Neuronal stem cell (in vitro differentiated cells): ENCODE results near the gene GINS1.
A peak's percentile ranks its signal among the peaks of the same experiment; 100 is the strongest.

Experiments used
- DNase-seq: peaks from one replicate; pipeline ENCODE4 v3.0.0-alpha.2; 2013; ENCODE audit warnings: low spot score
- H2AFZ ChIP-seq: one replicate; pipeline ENCODE4 v1.6.1; 2013; ENCODE audit warnings: mild to moderate bottlenecking, low read length, inconsistent platforms
- H2AK5ac ChIP-seq: 2 replicates; pipeline ENCODE4 v1.6.1; 2013; ENCODE audit warnings: low read depth, mild to moderate bottlenecking, inconsistent platforms, low read length, moderate library complexity, mixed read lengths
- H2BK120ac ChIP-seq: 2 replicates; pipeline ENCODE4 v1.6.1; 2013; ENCODE audit warnings: low read depth, mild to moderate bottlenecking, inconsistent platforms, low read length, moderate library complexity, mixed read lengths
- H2BK12ac ChIP-seq: one replicate; pipeline ENCODE4 v1.6.1; 2013; ENCODE audit warnings: low read length, inconsistent platforms
- H2BK15ac ChIP-seq: 2 replicates; pipeline ENCODE4 v1.6.1; 2013; ENCODE audit warnings: mild to moderate bottlenecking, low read length, inconsistent platforms, mixed read lengths
- H2BK5ac ChIP-seq: one replicate; pipeline ENCODE4 v1.6.1; 2013; ENCODE audit warnings: inconsistent platforms, mild to moderate bottlenecking, low read length, moderate library complexity
- H3K14ac ChIP-seq: one replicate; pipeline ENCODE4 v1.6.1; 2013; ENCODE audit warnings: low read length, inconsistent platforms
- H3K18ac ChIP-seq: 2 replicates; pipeline ENCODE4 v1.6.1; 2013; ENCODE audit warnings: low read length, inconsistent platforms
- H3K23ac ChIP-seq: 2 replicates; pipeline ENCODE4 v1.6.1; 2013; ENCODE audit warnings: low read depth, mild to moderate bottlenecking, mixed read lengths, low read length, inconsistent platforms; ENCODE audit not compliant: poor library complexity
- H3K27ac ChIP-seq: replicated peaks from 3 replicates; pipeline ENCODE4 v1.5.1; 2013; ENCODE audit warnings: low read length, inconsistent platforms
- H3K27me3 ChIP-seq, 3 experiments: 2 replicates each; pipeline ENCODE4 v1.6.1; 2013; ENCODE audit warnings: low read length in 3 of 3, mild to moderate bottlenecking in 2 of 3, inconsistent platforms in 1 of 3, low read depth in 1 of 3, mixed read lengths in 1 of 3, moderate library complexity in 1 of 3; ENCODE audit not compliant: control insufficient read depth in 3 of 3, insufficient read depth in 3 of 3
- H3K36me3 ChIP-seq, 2 donors: replicated peaks in 1 of 2; 2 replicates each; pipeline ENCODE4 v1.6.1; 2013; ENCODE audit warnings: low read length in 2 of 2; ENCODE audit not compliant: control insufficient read depth in 2 of 2, insufficient read depth in 2 of 2
- H3K4ac ChIP-seq: 2 replicates; pipeline ENCODE4 v1.6.1; 2013; ENCODE audit warnings: inconsistent platforms, mild to moderate bottlenecking, low read length, moderate library complexity
- H3K4me1 ChIP-seq, 2 donors: 1 replicate in 1 of 2; 2 replicates in 1 of 2; pipeline ENCODE4 v1.6.1; 2013; ENCODE audit warnings: low read length in 2 of 2, low read depth in 1 of 2; ENCODE audit not compliant: control insufficient read depth in 2 of 2, insufficient read depth in 1 of 2
- H3K4me2 ChIP-seq: one replicate; pipeline ENCODE4 v1.6.1; 2013; ENCODE audit warnings: mild to moderate bottlenecking, low read length, inconsistent platforms; ENCODE audit not compliant: insufficient read depth, poor library complexity, severe bottlenecking
- H3K4me3 ChIP-seq, 2 donors: 2 replicates each; pipeline ENCODE4 v1.5.1; 2013; ENCODE audit warnings: low read length in 2 of 2, mild to moderate bottlenecking in 2 of 2, inconsistent platforms in 1 of 2, moderate library complexity in 1 of 2
- H3K79me1 ChIP-seq: one replicate; pipeline ENCODE4 v1.6.1; 2013; ENCODE audit warnings: low read depth, mild to moderate bottlenecking, inconsistent platforms, low read length, moderate library complexity
- H3K9ac ChIP-seq: one replicate; pipeline ENCODE4 v1.6.1; 2013; ENCODE audit warnings: mild to moderate bottlenecking, low read depth, low read length, inconsistent platforms; ENCODE audit not compliant: poor library complexity
- H3K9me3 ChIP-seq, 2 donors: replicated peaks in 1 of 2; 2 replicates each; pipeline versions ENCODE3 to v1.6.1; 2013; ENCODE audit warnings: low read length in 2 of 2, mild to moderate bottlenecking in 2 of 2, inconsistent platforms in 1 of 2, low read depth in 1 of 2, mixed read lengths in 1 of 2, moderate library complexity in 1 of 2; ENCODE audit not compliant: control insufficient read depth in 2 of 2, insufficient read depth in 1 of 2
- H4K8ac ChIP-seq: one replicate; pipeline ENCODE4 v1.6.1; 2013; ENCODE audit warnings: low read depth, mild to moderate bottlenecking, inconsistent platforms, low read length, moderate library complexity
- H4K91ac ChIP-seq: one replicate; pipeline ENCODE4 v1.6.1; 2013; ENCODE audit warnings: low read length, low read depth, mild to moderate bottlenecking, inconsistent platforms; ENCODE audit not compliant: poor library complexity
- WGBS, 2 donors: extraction: QIAGEN DNeasy Blood & Tissue Kit; methylation state at CpG; one replicate each; pipeline ENCODE4 v1.1.7; 2013; ENCODE audit warnings: missing lambda C conversion rate in 2 of 2, mixed read lengths in 1 of 2; ENCODE audit not compliant: insufficient read length in 2 of 2, insufficient replicate concordance in 1 of 2; ENCODE audit errors: extremely low coverage in 2 of 2; 5-methylcytosine and 5-hydroxymethylcytosine counted together

Gene GINS1

GRCh38 chr20:25480797-25481196 is 73.3 kb downstream of the GINS1 start:
- Histone ChIP-seq H3K27ac (no peak overlapping the region), H2AK5ac (no peak overlapping the region), H3K23ac (no peak overlapping the region), H2AFZ (no peak overlapping the region), H3K9me3 (peaks cover 0 to 2% of the 10 kb centered on the region in 2 donors), H2BK5ac (no peak overlapping the region), H4K91ac (no peak overlapping the region), H3K79me1 (no peaks in the 10 kb centered on the region), H3K4me2 (no peak overlapping the region), H3K9ac (no peak overlapping the region), H3K18ac (peak overlapping the region; percentile 24), H4K8ac (no peak overlapping the region), H3K27me3 (no peaks in the 10 kb centered on the region), H2BK12ac (no peak overlapping the region), H3K4me3 (no peak overlapping the region), H2BK15ac (no peak overlapping the region), H3K14ac (no peak overlapping the region), H2BK120ac (no peak overlapping the region), H3K4ac (no peak overlapping the region), H3K4me1 (no peaks in the 10 kb centered on the region), H3K36me3 (peaks cover 24 to 91% of the 10 kb centered on the region in 2 donors)
- no peak for DNase-seq
- no CpG with 5 or more reads among the region's 9 CpGs for WGBS, 2 donors

- H2BK15ac ChIP-seq = no peak overlapping the region
- H3K4me2 ChIP-seq = no peak overlapping the region
- H4K8ac ChIP-seq = no peak overlapping the region
- H3K9ac ChIP-seq = no peak overlapping the region
- H2AFZ ChIP-seq = no peak overlapping the region
- H2BK120ac ChIP-seq = no peak overlapping the region
- no peak overlapping the region for H3K23ac ChIP-seq
- H3K4me3 ChIP-seq = no peak overlapping the region
- no peaks in the 10 kb centered on the region for H3K79me1 ChIP-seq
- H3K27me3 ChIP-seq = no peaks in the 10 kb centered on the region
- H3K18ac ChIP-seq = no peak overlapping the region
- H2AK5ac ChIP-seq = no peak overlapping the region
- H2BK12ac ChIP-seq = no peak overlapping the region
- H4K91ac ChIP-seq = no peak overlapping the region
- H2BK5ac ChIP-seq = no peak overlapping the region
- peaks cover 0 to under 1% of the 10 kb centered on the region in 2 donors for H3K4me1 ChIP-seq
- no peak overlapping the region for H3K27ac ChIP-seq
- H3K36me3 ChIP-seq = peaks cover 24 to 91% of the 10 kb centered on the region in 2 donors
- H3K4ac ChIP-seq = no peak overlapping the region
- peaks cover 0 to 2% of the 10 kb centered on the region in 2 donors for H3K9me3 ChIP-seq
- H3K14ac ChIP-seq = no peak overlapping the region
- no CpG with 5 or more reads among the region's 11 CpGs for WGBS, 2 donors
- no peak for DNase-seq
Measured at GRCh38 chr20:25481235-25481917, 73.9 kb downstream of the GINS1 start.

GRCh38 chr20:25481918-25482253 is 74.4 kb downstream of the GINS1 start:
- Histone ChIP-seq H4K91ac (no peak overlapping the region), H2AFZ (no peak overlapping the region), H3K18ac (no peak overlapping the region), H3K4ac (no peak overlapping the region), H3K36me3 (peaks cover 24 to 92% of the 10 kb centered on the region in 2 donors), H2AK5ac (no peak overlapping the region), H2BK5ac (no peak overlapping the region), H3K4me1 (peaks cover 0 to 2% of the 10 kb centered on the region in 2 donors), H3K27me3 (no peaks in the 10 kb centered on the region), H3K4me2 (no peak overlapping the region), H3K4me3 (no peak overlapping the region), H3K9me3 (peaks cover 0 to 2% of the 10 kb centered on the region in 2 donors), H2BK120ac (no peak overlapping the region), H2BK15ac (no peak overlapping the region), H3K27ac (no peak overlapping the region), H3K79me1 (no peaks in the 10 kb centered on the region), H4K8ac (no peak overlapping the region), H2BK12ac (no peak overlapping the region), H3K14ac (no peak overlapping the region), H3K23ac (no peak overlapping the region), H3K9ac (no peak overlapping the region)
- WGBS, 2 donors = no CpG with 5 or more reads among the region's 12 CpGs
- DNase-seq = no peak

- no peak overlapping the region for H3K4me2 ChIP-seq
- WGBS, 2 donors = no CpG with 5 or more reads among the region's 14 CpGs
- H2AK5ac ChIP-seq = no peak overlapping the region
- H3K18ac ChIP-seq = no peak overlapping the region
- no peak overlapping the region for H4K91ac ChIP-seq
- H3K9me3 ChIP-seq = no peaks in the 10 kb centered on the region
- H2BK5ac ChIP-seq = no peak overlapping the region
- no peak overlapping the region for H3K9ac ChIP-seq
- no peak overlapping the region for H2BK15ac ChIP-seq
- no peak overlapping the region for H2BK12ac ChIP-seq
- H3K14ac ChIP-seq = no peak overlapping the region
- H4K8ac ChIP-seq = no peak overlapping the region
- H3K4ac ChIP-seq = no peak overlapping the region
- H3K4me3 ChIP-seq = no peak overlapping the region
- H2AFZ ChIP-seq = no peak overlapping the region
- no peak overlapping the region for H2BK120ac ChIP-seq
- no peak overlapping the region for H3K27ac ChIP-seq
- H3K79me1 ChIP-seq = no peaks in the 10 kb centered on the region
- H3K27me3 ChIP-seq = no peaks in the 10 kb centered on the region
- H3K23ac ChIP-seq = no peak overlapping the region
- H3K4me1 ChIP-seq = peaks cover 0 to 2% of the 10 kb centered on the region in 2 donors
- H3K36me3 ChIP-seq = peaks cover 26 to 91% of the 10 kb centered on the region in 2 donors
- DNase-seq = no peak
Measured at GRCh38 chr20:25483431-25484132, 76.1 kb downstream of the GINS1 start.
